ENCODE results near the gene ATG101. TPM values are rescaled to one million over a fixed set of nuclear protein-coding genes. Genes with fewer than 3 reads are reported as not detected.

ATG101 gene
- total RNA-seq, 1 donor: 70.0 TPM

GRCh38 chr12:52119398-52120254, 49.8 kb downstream of the ATG101 start:
- TF ChIP-seq CTCF (IDR thresholded peaks at IDR 0.05; ENCODE audit: insufficient read depth, low read depth, low read length): peak; percentile 61
- no peak overlapping the region for H3K4me3 ChIP-seq (ENCODE audit: low read depth, low read length)
- peak; percentile 23 for DNase-seq (ENCODE audit: low read depth)

GRCh38 chr12:52120951-52121823, 51.4 kb downstream of the ATG101 start:
- no peak for TF ChIP-seq CTCF (IDR thresholded peaks at IDR 0.05; ENCODE audit: insufficient read depth, low read depth, low read length)
- no peak for DNase-seq (ENCODE audit: low read depth)
- H3K4me3 ChIP-seq (ENCODE audit: low read depth, low read length): no peak overlapping the region

GRCh38 chr12:52121824-52122539, 52.2 kb downstream of the ATG101 start:
- peak; percentile 59 for DNase-seq (ENCODE audit: low read depth)
- H3K4me3 ChIP-seq (ENCODE audit: low read depth, low read length): no peak overlapping the region
- peak; percentile 70 for TF ChIP-seq CTCF (IDR thresholded peaks at IDR 0.05; ENCODE audit: insufficient read depth, low read depth, low read length)

- H3K4me3 ChIP-seq (ENCODE audit: low read depth, low read length): no peak overlapping the region
- TF ChIP-seq CTCF (IDR thresholded peaks at IDR 0.05; ENCODE audit: insufficient read depth, low read depth, low read length): no peak
- no peak for DNase-seq (ENCODE audit: low read depth)
These were observed 52.7 kb downstream of the ATG101 start for GRCh38 chr12:52122540-52122871.

- DNase-seq (ENCODE audit: low read depth): no peak
- TF ChIP-seq CTCF (IDR thresholded peaks at IDR 0.05; ENCODE audit: insufficient read depth, low read depth, low read length): no peak
- H3K4me3 ChIP-seq (ENCODE audit: low read depth, low read length): no peak overlapping the region
These were observed 53.1 kb downstream of the ATG101 start for GRCh38 chr12:52122904-52123303.

GRCh38 chr12:52123487-52124186, 53.9 kb downstream of the ATG101 start:
- TF ChIP-seq CTCF (IDR thresholded peaks at IDR 0.05; ENCODE audit: insufficient read depth, low read depth, low read length): no peak
- DNase-seq (ENCODE audit: low read depth): no peak
- no peak overlapping the region for H3K4me3 ChIP-seq (ENCODE audit: low read depth, low read length)

All from fibroblast of villous mesenchyme (primary cell).